ENCODE measurements around the gene SKAP2.

SKAP2 gene

DNA sequence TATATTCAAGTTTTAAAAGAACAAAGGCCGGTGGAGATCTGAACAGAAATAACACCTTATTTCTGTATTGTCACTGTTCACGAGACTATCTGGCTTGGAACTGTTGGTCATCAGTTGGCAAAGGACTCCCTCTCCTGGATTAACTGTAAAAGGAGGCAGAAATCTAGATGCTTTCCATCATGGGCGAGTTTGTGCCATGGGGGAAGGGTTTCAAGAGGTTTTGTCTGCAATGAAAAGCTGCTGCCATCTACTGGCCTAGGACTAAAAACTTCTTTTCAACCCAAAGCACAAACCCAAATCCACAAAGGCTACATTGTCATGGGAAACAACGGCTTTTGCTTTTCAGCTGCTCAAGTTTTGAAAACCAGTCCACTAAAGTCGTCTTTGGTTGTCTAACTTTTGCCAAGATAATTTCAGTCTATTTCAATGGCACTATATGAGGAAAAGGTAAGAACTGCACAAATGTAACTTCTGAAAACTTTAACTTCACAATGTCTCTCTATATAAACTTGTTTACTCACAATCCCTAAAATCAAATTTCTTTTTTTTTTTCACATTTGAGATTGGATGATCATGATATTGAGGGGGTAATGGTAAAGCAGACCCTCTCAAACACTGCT lies 196.8 kb downstream of the SKAP2 start:
- H3K27me3 ChIP-seq: no peaks in the 10 kb centered on the region
- H3K27ac ChIP-seq: no peak overlapping the region
- H3K9me3 ChIP-seq: no peaks in the 10 kb centered on the region
- no peak overlapping the region for H3K4me3 ChIP-seq (ENCODE audit: low read depth in 1 of 2, low read length in 1 of 2)
- TF ChIP-seq CTCF (IDR thresholded peaks at IDR 0.05): no peak
- H3K4me1 ChIP-seq (ENCODE audit: control insufficient read depth in 1 of 2, insufficient read depth in 1 of 2, low read depth in 1 of 2, low read length in 1 of 2): peaks cover 0 to 4% of the 10 kb centered on the region in 2 experiments
- peaks cover 47% of the 10 kb centered on the region for H3K36me3 ChIP-seq

- Histone ChIP-seq H3K4me1 (ENCODE audit: control insufficient read depth in 1 of 2, insufficient read depth in 1 of 2, low read depth in 1 of 2, low read length in 1 of 2) (no peaks in the 10 kb centered on the region), H3K27ac (peak overlapping the region; percentile 43), H3K4me3 (ENCODE audit: low read depth in 1 of 2, low read length in 1 of 2) (no peak overlapping the region), H3K9me3 (no peaks in the 10 kb centered on the region), H3K27me3 (no peaks in the 10 kb centered on the region), H3K36me3 (peaks cover 57% of the 10 kb centered on the region)
- no peak for TF ChIP-seq CTCF (IDR thresholded peaks at IDR 0.05)
Measured at GRCh38 chr7:26664735-26665416, 199.5 kb downstream of the SKAP2 start.

DNA sequence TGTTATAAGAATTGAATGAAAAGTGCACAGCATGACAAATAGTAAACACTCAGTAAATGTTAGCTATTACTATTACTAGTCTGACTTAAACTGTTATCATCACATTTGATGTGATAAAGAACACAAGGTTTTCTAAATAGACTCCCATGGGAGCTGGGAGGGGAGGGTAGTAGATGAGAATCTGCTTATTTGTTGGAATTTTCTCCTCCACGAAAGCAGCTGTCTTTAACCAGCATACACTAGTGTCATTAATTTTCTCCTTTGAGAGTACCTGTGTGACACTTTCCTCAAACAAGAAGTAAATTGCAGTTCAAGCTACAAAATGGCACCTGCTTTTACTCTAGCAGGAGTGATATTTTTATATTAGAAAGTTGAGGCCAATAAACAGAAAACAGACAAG lies 200.1 kb downstream of the SKAP2 start:
- no peak overlapping the region for H3K4me3 ChIP-seq (ENCODE audit: low read depth in 1 of 2, low read length in 1 of 2)
- no peaks in the 10 kb centered on the region for H3K4me1 ChIP-seq (ENCODE audit: control insufficient read depth in 1 of 2, insufficient read depth in 1 of 2, low read depth in 1 of 2, low read length in 1 of 2)
- peaks cover 57% of the 10 kb centered on the region for H3K36me3 ChIP-seq
- no peaks in the 10 kb centered on the region for H3K9me3 ChIP-seq
- no peak overlapping the region for H3K27ac ChIP-seq
- no peak for TF ChIP-seq CTCF (IDR thresholded peaks at IDR 0.05)
- H3K27me3 ChIP-seq: no peaks in the 10 kb centered on the region

DNA sequence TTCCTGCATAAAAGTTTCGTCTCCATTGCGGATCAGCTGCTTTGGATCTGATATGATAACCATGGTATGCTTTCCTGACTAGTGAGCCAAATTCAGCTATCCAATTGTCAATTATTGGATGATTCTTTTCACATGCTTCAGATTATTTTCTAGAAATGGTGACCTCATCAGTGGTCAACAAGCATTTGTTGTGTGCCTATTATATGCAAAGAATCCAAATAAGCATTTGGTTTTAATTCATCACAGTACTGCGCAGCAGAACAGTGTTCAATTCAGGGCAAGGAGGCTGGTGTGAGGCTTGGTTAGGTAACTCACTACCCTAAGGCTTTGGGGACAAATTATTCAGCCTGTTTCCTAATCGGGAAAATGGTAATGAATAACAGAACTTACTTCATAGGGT lies 200.5 kb downstream of the SKAP2 start:
- Histone ChIP-seq H3K9me3 (no peaks in the 10 kb centered on the region), H3K4me3 (ENCODE audit: low read depth in 1 of 2, low read length in 1 of 2) (no peak overlapping the region), H3K27ac (no peak overlapping the region), H3K27me3 (no peaks in the 10 kb centered on the region), H3K36me3 (peaks cover 53% of the 10 kb centered on the region), H3K4me1 (ENCODE audit: control insufficient read depth in 1 of 2, insufficient read depth in 1 of 2, low read depth in 1 of 2, low read length in 1 of 2) (no peaks in the 10 kb centered on the region)
- TF ChIP-seq CTCF (IDR thresholded peaks at IDR 0.05): no peak

DNA sequence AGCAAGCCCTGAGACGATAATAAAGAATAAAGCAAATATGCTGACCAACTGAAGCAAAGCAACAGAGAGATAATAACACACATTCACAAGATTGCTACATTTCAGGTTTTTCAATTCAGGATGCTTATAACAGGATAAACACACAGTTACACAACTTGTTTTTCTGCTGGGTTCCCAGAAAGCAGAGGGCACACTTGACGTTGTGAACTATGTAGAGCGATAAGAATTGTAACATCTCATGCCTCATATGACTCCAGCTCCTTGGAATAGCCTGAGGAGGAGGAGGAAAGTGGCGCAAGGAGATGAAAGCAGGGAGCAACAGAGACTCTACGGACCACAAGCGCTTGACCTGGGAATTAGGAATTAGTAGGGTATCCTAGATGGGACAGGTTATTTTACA lies 201.7 kb downstream of the SKAP2 start:
- TF ChIP-seq CTCF (IDR thresholded peaks at IDR 0.05): no peak

More for the DNA sequence above, 201.7 kb downstream of the SKAP2 start:
- no peaks in the 10 kb centered on the region for H3K9me3 ChIP-seq
- H3K36me3 ChIP-seq: peaks cover 44% of the 10 kb centered on the region
- H3K27ac ChIP-seq: no peak overlapping the region
- no peak overlapping the region for H3K4me3 ChIP-seq (ENCODE audit: low read depth in 1 of 2, low read length in 1 of 2)
- no peaks in the 10 kb centered on the region for H3K4me1 ChIP-seq (ENCODE audit: control insufficient read depth in 1 of 2, insufficient read depth in 1 of 2, low read depth in 1 of 2, low read length in 1 of 2)
- no peaks in the 10 kb centered on the region for H3K27me3 ChIP-seq
